HG03439 (cell line): ENCODE measurements around the gene GDPD2.
A peak's percentile ranks its signal among the peaks of the same experiment; 100 is the strongest.

Source experiments
- ATAC-seq: cut with Tn5 transposase; IDR thresholded peaks from one replicate; pipeline ENCODE4 v1.9.1; 2021; ENCODE audit warnings: mild to moderate bottlenecking, moderate library complexity; ENCODE audit not compliant: unreplicated experiment

GDPD2 gene

GRCh38 chrX:70437921-70438665 lies 15.0 kb downstream of the GDPD2 start:
- no peak for ATAC-seq

DNA sequence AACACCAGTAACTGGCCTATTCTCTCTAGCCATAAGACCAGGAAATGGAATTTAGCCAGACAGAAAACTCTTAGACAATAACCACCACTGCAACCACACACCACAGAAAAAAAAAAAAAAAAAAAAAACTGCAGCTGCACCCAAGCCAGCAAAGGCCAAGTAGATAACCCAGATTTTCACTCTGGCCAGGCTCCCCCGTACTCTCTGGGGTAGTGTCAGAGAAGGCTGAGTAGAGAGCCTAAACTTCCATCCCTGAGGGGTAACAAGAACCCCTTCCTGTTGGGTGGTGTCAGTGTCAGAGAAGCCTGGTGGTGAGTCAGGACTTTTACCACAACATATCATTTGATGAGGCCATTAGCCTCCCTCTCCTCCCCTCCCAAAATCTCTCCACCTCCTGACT lies 15.9 kb downstream of the GDPD2 start:
- ATAC-seq: no peak

GRCh38 chrX:70442224-70442623 lies 19.1 kb downstream of the GDPD2 start:
- ATAC-seq: no peak

DNA sequence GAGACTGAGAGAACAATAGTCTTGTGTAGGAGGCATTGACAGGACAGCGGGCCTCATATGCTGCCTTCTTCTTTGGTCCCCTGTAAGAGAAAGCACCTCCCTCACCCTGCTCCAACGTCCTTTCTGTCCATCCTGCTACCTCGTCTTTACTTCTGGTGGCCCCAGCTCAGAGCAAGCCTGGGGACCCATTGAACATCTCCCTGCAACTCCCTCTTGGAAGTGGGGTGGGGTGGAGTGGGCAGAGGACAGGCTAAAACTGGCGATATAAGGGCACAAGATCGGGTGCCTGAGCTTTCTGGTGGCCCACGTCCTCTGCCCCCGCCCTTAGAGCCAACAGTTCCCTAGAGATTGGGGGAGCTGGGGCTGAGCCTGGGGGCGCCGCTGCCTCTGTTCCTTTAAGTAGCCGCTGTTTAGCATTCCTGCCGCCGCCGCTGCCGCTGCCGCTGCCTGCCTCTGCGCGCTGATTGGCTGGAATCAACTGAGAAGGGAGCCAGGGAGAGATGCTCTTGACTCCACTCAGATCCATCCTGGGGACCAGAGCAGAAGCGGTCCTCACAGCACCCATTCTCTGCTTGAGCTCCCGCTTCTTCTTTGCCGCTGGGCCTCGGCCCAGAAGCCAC lies 21.3 kb downstream of the GDPD2 start, which contains the start of gene DLG3:
Gene DLG3, plus strand, starts transcription at position 510 of the 620 bp plus-strand sequence. CDS start 367 bp downstream, outside the sequence.
- no peak for ATAC-seq

- no peak for ATAC-seq
Measured at GRCh38 chrX:70444946-70445656, 22.0 kb downstream of the GDPD2 start.

GRCh38 chrX:70445951-70446350 lies 22.8 kb downstream of the GDPD2 start:
- no peak for ATAC-seq

DNA sequence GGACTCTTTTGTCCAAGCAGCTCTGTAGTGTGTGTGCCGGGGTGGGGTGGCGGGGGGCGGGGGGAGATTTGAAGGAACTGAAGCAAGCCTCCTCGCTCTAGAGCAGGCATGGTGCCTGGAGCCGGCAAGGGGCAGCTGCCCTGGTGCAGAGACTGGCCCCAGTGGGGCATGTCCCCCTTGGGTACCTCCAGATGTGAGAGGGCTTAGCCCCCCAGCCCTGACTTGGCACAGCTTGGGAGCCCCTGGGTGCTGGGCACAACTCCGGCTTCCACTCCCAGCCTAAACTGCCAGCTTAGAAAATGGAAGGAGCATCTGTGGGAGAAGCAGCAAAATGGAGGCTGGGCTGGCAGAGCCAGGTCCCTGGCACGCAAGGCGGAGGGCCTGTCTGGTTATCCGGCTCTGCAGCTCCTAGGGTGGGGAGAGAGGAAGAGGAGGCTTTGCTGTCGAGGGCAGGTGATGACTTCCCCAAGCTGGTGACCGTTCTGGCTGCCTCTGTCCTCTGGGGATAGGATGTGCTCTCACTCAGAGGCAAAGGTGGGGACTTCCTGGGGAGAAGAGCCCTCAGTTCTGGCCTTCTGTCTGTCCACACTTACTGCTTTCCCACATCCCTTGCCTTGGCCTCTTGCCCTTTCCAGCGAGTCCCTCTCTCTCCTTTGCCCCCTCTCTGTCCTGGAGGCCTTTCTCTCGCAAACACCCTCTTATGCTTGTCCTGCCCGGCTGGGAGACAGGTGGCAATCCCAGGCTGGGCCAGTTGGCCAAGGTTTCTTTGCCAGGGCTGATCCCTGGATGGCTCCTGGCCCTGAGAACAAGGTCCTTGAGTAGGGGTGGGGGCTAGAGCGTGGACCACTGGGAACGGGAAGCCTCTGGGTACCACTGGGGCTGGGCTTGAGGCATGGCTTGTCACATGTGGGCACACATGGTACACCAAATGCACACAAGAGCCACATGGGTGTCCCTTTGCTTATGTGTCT lies 23.6 kb downstream of the GDPD2 start:
- ATAC-seq: no peak

DNA sequence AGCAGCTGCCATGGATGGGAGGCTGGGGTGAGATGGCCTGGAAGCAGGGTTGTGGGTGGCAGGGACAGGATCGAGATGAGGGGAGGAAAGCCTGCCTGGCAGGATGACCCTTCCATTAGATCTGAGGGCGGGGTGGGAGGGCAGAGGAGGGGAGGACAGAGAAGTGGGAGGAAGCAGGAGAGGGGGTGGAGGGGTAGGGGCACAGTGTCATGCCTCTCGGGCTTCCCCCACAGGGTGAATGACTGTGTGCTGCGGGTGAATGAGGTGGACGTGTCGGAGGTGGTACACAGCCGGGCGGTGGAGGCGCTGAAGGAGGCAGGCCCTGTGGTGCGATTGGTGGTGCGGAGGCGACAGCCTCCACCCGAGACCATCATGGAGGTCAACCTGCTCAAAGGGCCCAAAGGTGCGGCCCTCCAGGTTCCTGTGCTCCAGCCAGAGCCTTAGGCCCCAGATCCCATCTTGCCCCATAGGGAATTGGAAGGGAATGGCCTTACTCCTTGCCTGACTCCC lies 26.4 kb downstream of the GDPD2 start:
- no peak for ATAC-seq

DNA sequence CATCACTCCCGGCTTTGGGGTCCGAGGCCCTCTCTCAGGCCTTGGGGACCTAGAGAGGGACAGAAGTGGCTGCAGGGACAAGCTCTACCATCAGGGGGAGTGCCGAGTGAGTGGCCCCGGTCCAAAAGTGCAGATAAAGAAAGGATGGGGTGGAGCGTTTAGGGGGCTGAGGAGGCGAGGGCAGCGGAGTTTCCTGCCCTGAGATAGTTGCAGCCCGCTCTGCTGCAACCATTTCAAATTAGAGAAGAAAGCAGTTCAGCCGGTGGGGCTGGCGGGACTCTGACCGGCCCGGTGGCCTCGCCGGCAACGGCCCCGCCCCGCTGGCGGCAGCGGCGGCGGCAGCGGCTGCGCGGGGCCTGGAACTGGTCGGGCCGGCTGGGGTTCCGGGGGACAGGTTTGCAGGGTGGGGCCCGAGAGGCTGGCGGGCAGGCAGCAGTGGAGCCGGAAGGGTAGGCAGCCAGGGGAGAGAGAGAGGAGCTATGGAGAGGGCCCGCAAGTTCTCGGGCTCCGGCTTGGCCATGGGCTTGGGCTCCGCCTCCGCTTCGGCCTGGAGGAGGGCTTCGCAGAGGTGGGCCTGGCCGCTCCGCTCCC lies 29.1 kb downstream of the GDPD2 start:
- ATAC-seq: peak; percentile 48

- ATAC-seq: no peak
Measured at GRCh38 chrX:70453024-70453618, 30.0 kb downstream of the GDPD2 start.

DNA sequence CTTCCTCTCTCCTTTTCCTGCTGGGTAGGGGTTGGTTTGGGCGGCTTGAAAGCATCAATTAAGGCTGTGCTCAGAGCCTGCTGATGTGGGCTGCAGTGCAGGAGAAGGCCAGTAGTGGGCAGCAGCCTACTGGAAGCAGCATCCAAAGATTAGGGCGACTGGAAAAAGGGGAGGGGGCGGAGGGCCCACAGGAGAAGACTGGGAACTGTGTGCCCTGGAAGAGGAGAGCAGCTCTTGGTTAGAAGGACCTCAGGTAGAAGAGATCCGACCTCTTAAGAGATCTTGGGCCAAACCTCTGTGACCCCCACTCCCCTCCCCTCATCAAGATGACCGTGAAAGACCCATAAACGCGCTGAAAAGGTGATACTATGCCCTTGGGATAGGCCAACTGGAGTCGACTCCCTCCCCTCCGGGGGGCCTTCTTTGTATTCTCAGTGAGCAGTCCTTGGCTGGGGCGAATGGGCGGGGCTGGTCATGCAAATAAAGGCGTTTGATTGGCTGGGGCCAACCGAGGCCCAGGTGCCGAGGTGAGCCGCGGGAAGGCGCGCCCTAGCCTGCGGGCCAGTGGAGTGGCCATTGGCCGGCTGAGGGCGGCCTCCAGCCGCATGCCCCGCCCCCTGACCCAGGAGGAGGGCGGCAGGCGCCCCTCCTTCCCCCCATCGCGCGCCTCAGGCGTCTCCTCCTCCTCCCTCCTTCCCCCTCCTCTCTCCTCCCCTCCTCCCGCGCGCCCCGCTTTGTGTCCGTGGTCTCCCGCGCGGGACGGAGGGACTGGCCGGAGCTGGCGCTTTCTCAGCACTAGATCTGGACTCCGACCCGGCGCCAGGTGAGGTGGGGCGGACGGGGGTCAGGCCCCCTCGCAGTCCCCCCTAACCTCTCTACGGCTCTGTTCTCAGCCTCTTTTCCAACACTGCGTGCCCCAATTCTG lies 31.6 kb downstream of the GDPD2 start:
- ATAC-seq: peak; percentile 57

DNA sequence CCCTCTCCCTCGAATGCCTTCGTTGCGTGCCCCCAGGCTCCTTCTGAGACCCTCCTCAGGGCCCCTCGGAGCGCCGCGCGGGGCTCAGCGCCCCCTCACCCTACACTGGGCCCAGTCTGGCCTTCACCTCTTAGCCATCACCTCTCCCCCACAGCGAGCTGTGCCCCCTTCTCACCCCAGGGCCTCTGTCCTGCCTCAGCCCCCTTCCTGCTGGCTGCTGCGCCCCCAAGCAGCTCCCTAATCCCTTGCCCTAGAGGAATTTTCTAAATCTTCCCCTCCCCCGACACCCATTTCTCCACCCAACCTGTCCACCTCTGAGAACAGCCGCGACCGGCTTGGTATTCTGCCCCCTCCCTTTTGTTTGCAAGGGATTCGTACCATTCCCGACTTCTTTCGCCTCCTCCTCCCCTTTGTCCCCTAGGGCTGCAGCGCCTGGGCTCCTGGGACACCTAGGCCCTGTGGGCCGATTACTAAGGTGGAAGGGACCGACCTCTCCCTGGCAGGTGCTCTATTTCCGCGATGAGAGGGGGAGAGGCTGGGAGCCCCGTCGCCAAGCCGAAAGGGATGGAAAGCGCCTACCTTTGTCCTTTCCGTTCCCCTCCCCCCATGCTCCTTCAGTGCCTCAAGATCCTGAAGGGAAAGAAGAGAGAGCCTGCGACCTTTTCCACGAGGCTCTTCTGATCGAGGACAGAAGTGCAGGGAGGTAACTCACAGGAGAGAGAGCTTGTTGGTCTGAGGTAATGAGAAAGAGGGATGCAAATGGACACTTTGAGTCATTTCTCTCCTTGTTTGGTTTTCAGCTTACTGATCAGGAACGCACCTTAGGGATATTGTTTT lies 32.5 kb downstream of the GDPD2 start:
- no peak for ATAC-seq

DNA sequence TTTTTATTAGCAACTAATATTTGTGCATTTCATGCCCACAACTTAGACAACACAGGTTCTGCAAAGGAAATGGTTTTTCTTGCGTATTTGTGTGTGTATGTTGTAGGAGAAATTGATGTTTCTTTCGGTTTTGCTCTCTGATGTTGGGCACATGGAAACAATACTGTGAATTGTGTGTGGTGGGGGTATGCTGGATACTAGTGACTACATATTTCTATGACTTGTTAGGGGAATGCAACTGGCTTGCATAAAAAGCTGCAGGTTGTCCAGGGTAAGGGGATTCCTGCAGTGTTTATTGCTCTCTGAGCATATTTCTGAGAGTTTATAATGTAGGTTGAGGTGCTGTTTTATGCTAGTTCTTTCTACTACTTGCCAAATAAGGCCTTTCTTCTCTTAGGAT lies 33.1 kb downstream of the GDPD2 start:
- ATAC-seq: no peak

- no peak for ATAC-seq
Measured at GRCh38 chrX:70461026-70461425, 37.9 kb downstream of the GDPD2 start.

DNA sequence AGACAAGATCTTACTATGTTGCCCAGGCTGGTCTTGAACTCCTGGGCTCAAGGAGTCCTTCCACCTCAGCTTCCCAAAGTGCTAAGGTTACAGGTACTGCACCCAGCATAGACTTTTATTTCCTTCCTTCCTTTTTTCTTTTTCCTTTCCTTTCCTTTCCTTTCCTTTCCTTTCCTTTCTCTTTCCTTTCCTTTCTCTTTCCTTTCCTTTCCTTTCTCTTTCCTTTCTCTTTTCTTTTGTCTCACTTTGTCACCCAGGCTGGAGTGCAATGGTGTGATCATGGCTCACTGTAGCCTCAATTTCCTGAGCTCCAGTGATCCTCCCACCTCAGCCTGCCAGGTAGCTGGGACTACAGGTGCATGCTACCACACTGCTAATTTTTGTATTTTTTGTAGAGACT lies 40.9 kb downstream of the GDPD2 start:
- ATAC-seq: no peak

DNA sequence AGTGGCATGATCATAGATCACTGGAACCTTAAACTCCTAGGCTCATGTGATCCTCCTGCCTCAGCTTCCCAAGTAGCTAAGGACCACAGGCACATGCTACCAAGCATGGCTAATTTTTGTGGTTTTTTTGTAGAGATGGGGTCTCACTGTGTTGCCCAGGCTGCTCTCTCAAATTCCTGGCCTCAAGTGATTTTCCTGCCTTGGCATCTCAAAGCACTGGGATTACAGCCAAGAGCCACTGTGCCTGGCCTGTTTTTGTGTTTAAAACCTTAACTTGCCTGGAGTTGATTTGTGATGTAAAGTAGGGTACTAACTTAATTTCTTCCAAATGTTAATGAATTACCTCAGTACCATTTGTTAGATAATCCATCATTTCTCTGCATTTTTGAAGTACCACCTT lies 43.9 kb downstream of the GDPD2 start:
- no peak for ATAC-seq

DNA sequence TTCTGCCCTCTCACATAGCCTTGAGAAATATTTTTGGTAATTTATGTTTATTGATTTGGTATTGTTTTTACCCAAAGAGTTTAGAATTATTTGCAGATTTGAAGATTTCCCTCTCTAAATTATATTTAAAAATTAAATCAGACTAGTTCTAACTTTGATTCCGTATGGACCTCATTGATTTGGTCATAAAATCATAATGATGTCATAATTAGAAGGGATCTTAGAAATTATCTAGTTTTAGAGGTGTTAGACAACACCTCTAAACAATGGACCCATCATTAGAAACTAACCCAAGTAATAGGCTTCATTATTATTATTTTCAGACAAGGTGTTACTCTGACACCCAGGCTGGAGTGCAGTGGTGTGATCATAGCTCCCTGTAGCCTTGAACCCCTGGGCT lies 45.6 kb downstream of the GDPD2 start:
- no peak for ATAC-seq

DNA sequence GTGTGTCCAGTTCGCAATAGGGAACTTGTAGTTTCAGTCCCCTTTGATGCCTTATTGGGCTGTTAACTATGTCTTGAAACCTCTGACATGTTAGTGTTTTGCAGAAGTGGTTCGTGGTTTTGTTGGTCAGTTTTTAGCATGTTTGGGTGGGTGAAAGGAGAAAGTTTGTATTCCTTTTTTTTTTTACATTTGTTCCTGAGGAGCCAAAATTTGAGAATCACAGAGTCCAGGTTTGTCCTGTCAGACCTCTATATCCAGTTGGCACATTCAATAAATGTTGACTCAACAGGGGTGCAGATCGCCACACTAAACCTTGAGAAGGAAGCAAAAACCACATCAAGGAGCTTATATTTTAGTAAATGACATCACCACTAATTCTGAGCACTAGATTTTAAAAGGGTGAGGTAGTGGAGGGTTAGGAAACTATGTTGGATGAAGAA lies 47.8 kb downstream of the GDPD2 start:
- ATAC-seq: no peak
